Activated T-cell treated with anti-CD3 and anti-CD28 coated beads, Interleukin-2, amount 50 U/mL, for 48 hours (primary cell): ENCODE results near the gene OLFML2B.

Source experiments
- DNase-seq, 2 experiments: peaks; one replicate each; pipeline ENCODE4 v3.0.0-alpha.2; 2020

OLFML2B gene

GRCh38 chr1:161943737-161944136 is 79.9 kb downstream of the OLFML2B start:
- no peak for DNase-seq

DNA sequence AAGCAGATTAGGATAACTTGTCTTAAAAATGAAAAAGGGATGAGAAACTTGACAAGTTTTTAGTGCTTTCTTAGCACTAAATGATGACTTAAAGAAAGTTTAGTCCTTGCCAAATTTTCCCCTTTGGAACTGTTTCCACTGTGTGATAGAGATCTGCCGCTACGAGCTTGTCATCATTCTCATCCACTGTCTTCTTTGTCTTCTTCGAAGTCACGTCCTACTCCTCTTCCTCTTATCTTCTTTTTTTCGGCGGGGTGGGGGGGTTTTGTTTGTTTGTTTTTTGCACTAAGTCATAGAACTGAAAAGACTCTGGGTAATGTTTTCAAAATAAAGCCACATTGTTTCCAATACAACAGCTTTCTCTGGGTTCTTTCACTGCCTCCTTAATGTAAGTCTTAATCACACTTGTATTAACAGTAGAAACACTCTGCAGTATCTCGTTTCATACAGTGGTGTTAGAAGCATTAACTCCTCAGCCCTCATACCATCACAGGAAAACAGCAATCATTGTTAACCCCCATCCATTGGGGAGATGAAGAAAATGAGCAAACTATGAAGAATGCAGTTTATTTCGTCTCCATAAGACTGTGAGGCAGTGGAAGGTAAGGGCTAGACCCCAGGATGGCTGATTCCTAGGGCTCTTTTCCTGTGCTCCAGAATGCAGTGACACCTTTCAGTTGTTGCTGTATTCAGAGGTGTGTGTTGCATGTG is 81.8 kb downstream of the OLFML2B start:
- no peak for DNase-seq

- DNase-seq, result no peak
Observed at GRCh38 chr1:161940866-161941591, 82.6 kb downstream of the OLFML2B start.

DNA sequence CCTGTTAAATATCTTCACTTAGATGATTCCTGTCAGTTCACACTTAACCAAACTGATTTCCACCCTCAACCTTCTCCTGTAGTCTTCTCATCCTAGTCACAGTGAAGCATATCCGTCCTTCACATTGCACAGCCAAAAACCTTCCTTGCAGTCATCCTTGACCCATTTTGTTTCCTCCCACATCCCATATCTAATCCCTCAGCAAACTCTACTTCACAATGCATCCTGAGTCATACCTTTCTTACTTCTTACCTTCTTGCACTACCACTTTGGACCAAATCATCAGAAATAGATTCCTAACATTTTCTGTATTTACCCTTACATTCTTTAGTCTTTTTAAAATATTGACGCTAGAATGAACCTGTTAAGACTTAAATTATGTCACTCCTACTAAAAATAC is 86.9 kb downstream of the OLFML2B start:
- DNase-seq, result no peak

GRCh38 chr1:161935264-161935663 is 88.4 kb downstream of the OLFML2B start:
- no peak for DNase-seq

GRCh38 chr1:161933592-161934588 is 89.8 kb downstream of the OLFML2B start:
- no peak for DNase-seq
